HCT116 (cell line): ENCODE results near the gene SLC36A2. TPM values are rescaled to one million over a fixed set of nuclear protein-coding genes. Genes with fewer than 3 reads are reported as not detected.

Experiments
- ATAC-seq: fragments of 200-7000 bp; cut with Tn5 transposase; 2 replicates; pipeline ENCODE4 v1.9.1; 2020; ENCODE audit warnings: mild to moderate bottlenecking, moderate library complexity
- BruUV-seq: library from RNA; stranded (reverse); fragments of 400-500 nt; replicated peaks from 2 replicates; lab custom pipeline; 2021; lab: Mats Ljungman, UMichigan
- CTCF ChIA-PET: fragments of 300-600 bp; sonication (Branson Sonifier 250); formaldehyde crosslinking; loops from one replicate; lab custom pipeline; 2021; ENCODE audit warnings: antibody characterized with exemption; lab: Charles Lee
- POLR2A ChIA-PET: fragments of 300-600, 350-600 bp; sonication (Branson Sonifier 250); formaldehyde crosslinking; loops from one replicate; lab custom pipeline; 2021; ENCODE audit warnings: antibody characterized with exemption; lab: Charles Lee
- RAD21 ChIA-PET, 2 experiments: fragments of 300-600 bp; sonication (Branson Sonifier 250); formaldehyde crosslinking; loops; one replicate each; lab custom pipeline; 2023; ENCODE audit warnings: low total read pairs in 2 of 2; ENCODE audit not compliant: uncharacterized antibody in 2 of 2, unreplicated experiment in 2 of 2, low non-redundant PET in 1 of 2; lab: Charles Lee
- DNase-seq: peaks from one replicate; pipeline ENCODE4 v3.0.0-alpha.2; 2010; ENCODE audit warnings: low read depth, low spot score
- H2AFZ ChIP-seq: fragments of 200-600 bp; shearing (Covaris generic), sonication (generic); 2 replicates; pipeline ENCODE4 v1.6.1; 2017; ENCODE audit warnings: low read depth, mixed run types, mixed read lengths, antibody characterized with exemption, low read length; ENCODE audit not compliant: poor library complexity, severe bottlenecking
- H3K27ac ChIP-seq: 2 replicates; pipeline ENCODE4 v1.5.1; 2012; ENCODE audit warnings: low read depth, low read length
- H3K27me3 ChIP-seq: fragments of 200-600 bp; sonication (generic); 2 replicates; pipeline ENCODE4 v1.6.1; 2016; ENCODE audit warnings: mixed run types, low read length, mixed read lengths; ENCODE audit not compliant: insufficient read depth
- H3K36me3 ChIP-seq, 2 experiments: fragments of 200-500 bp in 1 of 2; fragments of 200-600 bp in 1 of 2; sonication (Bioruptor generic) in 1 of 2; sonication (generic) in 1 of 2; 2 replicates each; pipeline versions ENCODE4 v1.5.1 to v1.6.1; 2014 to 2016; ENCODE audit warnings: low read length in 2 of 2, inconsistent platforms in 1 of 2, mixed read lengths in 1 of 2, mixed run types in 1 of 2; ENCODE audit not compliant: insufficient read depth in 2 of 2, control insufficient read depth in 1 of 2
- H3K4me1 ChIP-seq, 2 experiments: fragments of 200-600 bp in 1 of 2; sonication (generic) in 1 of 2; 2 replicates each; pipeline versions ENCODE4 v1.5.1 to v1.6.1; 2012 to 2017; ENCODE audit warnings: low read length in 2 of 2, inconsistent platforms in 1 of 2, mild to moderate bottlenecking in 1 of 2, mixed read lengths in 1 of 2, mixed run types in 1 of 2, moderate library complexity in 1 of 2; ENCODE audit not compliant: insufficient read depth in 2 of 2, control insufficient read depth in 1 of 2
- H3K4me2 ChIP-seq: fragments of 200-600 bp; sonication (generic); 2 replicates; pipeline ENCODE4 v1.6.1; 2017; ENCODE audit warnings: mixed run types, low read length, mixed read lengths
- H3K4me3 ChIP-seq, 2 experiments: fragments of 200-600 bp in 1 of 2; sonication (generic) in 1 of 2; replicated peaks in 1 of 2; 2 replicates each; pipeline ENCODE4 v1.5.1; 2011 to 2016; ENCODE audit warnings: low read length in 2 of 2, control low read depth in 1 of 2, low read depth in 1 of 2, mild to moderate bottlenecking in 1 of 2, mixed read lengths in 1 of 2, mixed run types in 1 of 2
- H3K79me2 ChIP-seq: fragments of 200-600 bp; sonication (generic); 2 replicates; pipeline ENCODE4 v1.6.1; 2017; ENCODE audit warnings: mild to moderate bottlenecking, mixed run types, low read length, moderate library complexity, mixed read lengths; ENCODE audit not compliant: insufficient read depth
- H3K9ac ChIP-seq: fragments of 200-600 bp; sonication (generic); 2 replicates; pipeline ENCODE4 v1.6.1; 2016; ENCODE audit warnings: low read length, mixed read lengths
- H3K9me2 ChIP-seq: fragments of 200-600 bp; sonication (generic), shearing (Covaris generic); 2 replicates; pipeline ENCODE4 v1.6.1; 2017; ENCODE audit warnings: mixed run types, mild to moderate bottlenecking, moderate library complexity; ENCODE audit not compliant: insufficient read depth
- H3K9me3 ChIP-seq, 2 experiments: fragments of 200-500 bp in 1 of 2; fragments of 200-600 bp in 1 of 2; sonication (Bioruptor generic) in 1 of 2; sonication (generic) in 1 of 2; 2 replicates each; pipeline ENCODE4 v1.6.1; 2014 to 2017; ENCODE audit warnings: low read length in 2 of 2, mixed read lengths in 2 of 2, inconsistent platforms in 1 of 2, low read depth in 1 of 2, mild to moderate bottlenecking in 1 of 2, mixed run types in 1 of 2, moderate library complexity in 1 of 2; ENCODE audit not compliant: control insufficient read depth in 1 of 2, insufficient read depth in 1 of 2
- H4K20me1 ChIP-seq: fragments of 200-600 bp; sonication (generic), shearing (Covaris generic); 2 replicates; pipeline ENCODE4 v1.6.1; 2017; ENCODE audit warnings: mixed run types, mild to moderate bottlenecking, moderate library complexity; ENCODE audit not compliant: insufficient read depth
- ATF3 ChIP-seq: IDR thresholded peaks from 2 replicates; pipeline ENCODE4 v1.6.1; 2012
- CTCF ChIP-seq, 3 experiments: fragments of 200-600 bp in 1 of 3; sonication (generic) in 1 of 3; IDR thresholded peaks in 2 of 3; conservative IDR thresholded peaks in 1 of 3; 2 replicates each; pipeline ENCODE4 v1.5.1; 2012 to 2017; ENCODE audit warnings: low read depth in 2 of 3, low read length in 2 of 3, antibody characterized with exemption in 1 of 3, borderline replicate concordance in 1 of 3, control low read depth in 1 of 3, mild to moderate bottlenecking in 1 of 3, mixed read lengths in 1 of 3, mixed run types in 1 of 3, moderate library complexity in 1 of 3; ENCODE audit not compliant: insufficient read depth in 1 of 3
- EGR1 ChIP-seq: IDR thresholded peaks from 2 replicates; pipeline ENCODE4 v1.6.1; 2012; ENCODE audit warnings: low read depth
- ELF1 ChIP-seq: IDR thresholded peaks from 2 replicates; pipeline ENCODE4 v1.6.1; 2012; ENCODE audit warnings: low read depth, borderline replicate concordance
- MAX ChIP-seq: IDR thresholded peaks from 2 replicates; pipeline ENCODE4 v1.6.1; 2012
- RAD21 ChIP-seq: IDR thresholded peaks from 2 replicates; pipeline ENCODE4 v1.6.1; 2012; ENCODE audit warnings: low read depth, mild to moderate bottlenecking
- SRF ChIP-seq: IDR thresholded peaks from 2 replicates; pipeline ENCODE4 v1.6.1; 2012; ENCODE audit warnings: low read depth
- YY1 ChIP-seq: IDR thresholded peaks from 2 replicates; pipeline ENCODE4 v1.6.1; 2011; ENCODE audit warnings: low read length, low read depth, moderate library complexity, mild to moderate bottlenecking; ENCODE audit not compliant: insufficient replicate concordance; ENCODE audit errors: extremely low read depth
- ZBTB33 ChIP-seq: IDR thresholded peaks from 2 replicates; pipeline ENCODE4 v1.6.1; 2011; ENCODE audit warnings: mild to moderate bottlenecking, low read length, moderate library complexity; ENCODE audit not compliant: insufficient replicate concordance; ENCODE audit errors: extremely low read depth
- intact Hi-C: fragments of 100-400 bp; cut with micrococcal nuclease; formaldehyde crosslinking; loops from 2 replicates; pipeline ENCODE4 v1.10.0; 2022
- total RNA-seq: library from RNA; stranded (reverse); gene quantifications from one replicate; pipeline ENCODE4 v1.2.1, GENCODE V29; 2021; ENCODE audit not compliant: unreplicated experiment

SLC36A2 gene
- total RNA-seq, 1 experiment from 2014 or later = not detected

- CTCF ChIA-PET = interaction anchor here (0.6 kb wide), 1 partner anchor 311 kb away, joined by 3 read pairs; no protein-coding TSS in a partner anchor
- POLR2A ChIA-PET = no interaction called here
These were observed 34.0 kb downstream of the SLC36A2 start for GRCh38 chr5:151313357-151313756.

More at GRCh38 chr5:151313357-151313756, 34.0 kb downstream of the SLC36A2 start:
- H3K79me2 ChIP-seq = no peaks in the 10 kb centered on the region
- no peaks in the 10 kb centered on the region for H4K20me1 ChIP-seq
- DNase-seq (no peak), ATAC-seq (no peak)
- H3K9ac ChIP-seq = no peak overlapping the region
- TF ChIP-seq MAX (no peak), ZBTB33 (no peak), EGR1 (no peak), YY1 (no peak), ATF3 (no peak), SRF (no peak), RAD21 (no peak), ELF1 (no peak), CTCF (IDR thresholded peaks at IDR 0.05 in 2 of 3, conservative IDR thresholded peaks at IDR 0.05 in 1 of 3; ENCODE audit: borderline replicate concordance in 1 of 3, insufficient read depth in 1 of 3, low read depth in 2 of 3, low read length in 2 of 3) (no peak)
- no peaks in the 10 kb centered on the region for H3K36me3 ChIP-seq
- intact Hi-C loops = loop anchor here (10.0 kb wide), 1 partner anchor 181 kb away; no protein-coding TSS in a partner anchor
- no TSS peak for BruUV-seq
- H3K9me3 ChIP-seq = no peaks in the 10 kb centered on the region
- H3K4me3 ChIP-seq = no peak overlapping the region
- no peak overlapping the region for H3K4me2 ChIP-seq
- no peak overlapping the region for H2AFZ ChIP-seq
- RAD21 ChIA-PET = no interaction called here
- H3K27me3 ChIP-seq = no peaks in the 10 kb centered on the region
- no peaks in the 10 kb centered on the region for H3K9me2 ChIP-seq
- H3K4me1 ChIP-seq = no peaks in the 10 kb centered on the region
- no peak overlapping the region for H3K27ac ChIP-seq
